GM12873 (cell line): ENCODE measurements around the gene ADPRHL1.

Source experiments
- CTCF ChIP-seq: IDR thresholded peaks from 2 replicates; pipeline ENCODE4 v1.5.1; 2012; ENCODE audit warnings: low read depth, mild to moderate bottlenecking, moderate library complexity, low read length, control low read depth; ENCODE audit not compliant: insufficient read depth; ENCODE audit errors: missing control alignments

Gene ADPRHL1

DNA sequence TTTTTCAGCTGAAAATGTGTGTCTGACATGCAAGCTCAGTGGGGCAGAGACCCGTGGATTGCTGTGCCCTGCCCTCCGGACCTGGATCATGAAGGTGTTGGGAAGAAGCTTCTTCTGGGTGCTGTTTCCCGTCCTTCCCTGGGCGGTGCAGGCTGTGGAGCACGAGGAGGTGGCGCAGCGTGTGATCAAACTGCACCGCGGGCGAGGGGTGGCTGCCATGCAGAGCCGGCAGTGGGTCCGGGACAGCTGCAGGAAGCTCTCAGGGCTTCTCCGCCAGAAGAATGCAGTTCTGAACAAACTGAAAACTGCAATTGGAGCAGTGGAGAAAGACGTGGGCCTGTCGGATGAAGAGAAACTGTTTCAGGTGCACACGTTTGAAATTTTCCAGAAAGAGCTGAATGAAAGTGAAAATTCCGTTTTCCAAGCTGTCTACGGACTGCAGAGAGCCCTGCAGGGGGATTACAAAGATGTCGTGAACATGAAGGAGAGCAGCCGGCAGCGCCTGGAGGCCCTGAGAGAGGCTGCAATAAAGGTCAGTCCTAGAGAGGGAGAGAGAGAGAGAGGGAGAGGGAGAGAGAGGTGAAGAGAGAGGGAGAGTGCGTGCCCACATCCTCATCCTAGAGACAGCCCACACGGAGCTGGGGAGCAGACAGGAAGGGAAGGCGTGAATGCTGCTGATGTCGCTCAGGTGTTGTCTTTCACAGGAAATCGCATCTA, 42.4 kb upstream of the ADPRHL1 start:
- TF ChIP-seq CTCF = no peak

DNA sequence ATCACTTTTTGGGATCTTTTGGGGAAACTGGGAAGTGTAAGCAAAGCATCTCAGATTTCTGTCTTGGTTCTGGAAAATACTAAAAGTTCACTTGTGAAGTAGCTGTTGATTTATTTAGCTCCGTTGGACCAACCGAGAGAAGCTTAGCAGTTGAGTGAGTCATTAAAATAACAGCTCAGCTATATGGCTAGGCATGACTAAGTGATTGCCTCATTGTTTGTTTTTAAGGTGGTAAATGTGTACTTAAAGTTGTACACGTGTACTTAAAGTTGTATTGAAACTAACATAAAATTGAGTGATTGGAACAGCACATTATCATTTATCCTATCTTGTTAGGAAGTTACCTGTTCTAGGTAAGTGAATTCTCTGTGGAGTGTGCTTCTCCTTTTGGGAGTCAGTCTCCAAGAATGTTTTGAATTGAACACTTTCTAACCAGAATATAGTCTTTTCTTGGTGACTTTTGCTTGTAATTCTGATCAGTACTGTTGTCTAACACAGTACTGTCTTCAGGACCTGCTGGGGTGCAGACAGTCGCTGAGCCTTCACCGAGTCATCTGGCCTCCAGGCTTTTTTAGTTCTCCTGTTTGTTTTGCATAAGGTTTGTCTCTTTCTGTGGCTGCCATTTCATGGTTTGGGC, 40.1 kb upstream of the ADPRHL1 start:
- TF ChIP-seq CTCF = no peak

DNA sequence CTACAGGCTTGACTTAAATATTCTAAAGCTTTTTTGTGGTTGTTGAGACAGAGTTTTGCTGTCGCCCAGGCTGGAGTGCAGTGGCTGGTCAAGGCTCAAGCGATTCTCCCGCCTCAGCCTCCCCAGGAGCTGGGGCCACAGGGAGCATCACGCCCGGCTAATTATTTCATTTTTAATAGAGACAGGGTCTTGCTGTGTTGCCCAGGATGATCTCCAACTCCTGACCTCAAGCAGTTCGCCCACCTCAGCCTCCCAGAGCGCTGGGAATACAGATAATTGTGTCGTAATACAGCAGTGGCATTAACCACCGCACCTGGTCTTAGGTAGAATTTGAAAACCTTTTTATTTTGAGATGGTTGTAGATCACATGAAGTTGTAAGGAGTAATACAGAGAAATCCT, 38.7 kb upstream of the ADPRHL1 start:
- no peak for TF ChIP-seq CTCF

DNA sequence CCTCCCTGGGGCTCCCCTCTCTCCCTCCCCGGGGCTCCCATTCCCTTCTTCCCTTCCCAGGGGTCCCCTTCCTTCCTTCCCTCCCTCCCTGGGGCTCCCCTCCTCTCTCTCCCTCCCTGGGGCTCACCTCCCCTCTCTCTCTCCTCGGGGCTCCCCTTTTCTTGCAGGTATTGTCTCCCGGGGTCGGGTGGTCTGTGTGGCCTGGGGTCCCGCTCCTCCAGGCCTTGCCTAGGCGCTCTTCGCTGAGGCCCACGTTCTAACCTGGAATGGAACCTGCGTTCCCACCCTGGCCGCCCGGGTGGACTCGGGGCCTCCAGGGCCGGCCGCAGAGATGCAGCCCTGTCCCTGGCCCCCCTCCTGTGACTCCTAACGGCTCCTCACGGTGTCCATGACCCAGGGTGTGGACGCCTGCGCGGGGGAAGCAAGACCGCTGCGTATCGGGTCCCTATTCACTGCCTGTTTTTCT, 38.2 kb upstream of the ADPRHL1 start:
- TF ChIP-seq CTCF = no peak

DNA sequence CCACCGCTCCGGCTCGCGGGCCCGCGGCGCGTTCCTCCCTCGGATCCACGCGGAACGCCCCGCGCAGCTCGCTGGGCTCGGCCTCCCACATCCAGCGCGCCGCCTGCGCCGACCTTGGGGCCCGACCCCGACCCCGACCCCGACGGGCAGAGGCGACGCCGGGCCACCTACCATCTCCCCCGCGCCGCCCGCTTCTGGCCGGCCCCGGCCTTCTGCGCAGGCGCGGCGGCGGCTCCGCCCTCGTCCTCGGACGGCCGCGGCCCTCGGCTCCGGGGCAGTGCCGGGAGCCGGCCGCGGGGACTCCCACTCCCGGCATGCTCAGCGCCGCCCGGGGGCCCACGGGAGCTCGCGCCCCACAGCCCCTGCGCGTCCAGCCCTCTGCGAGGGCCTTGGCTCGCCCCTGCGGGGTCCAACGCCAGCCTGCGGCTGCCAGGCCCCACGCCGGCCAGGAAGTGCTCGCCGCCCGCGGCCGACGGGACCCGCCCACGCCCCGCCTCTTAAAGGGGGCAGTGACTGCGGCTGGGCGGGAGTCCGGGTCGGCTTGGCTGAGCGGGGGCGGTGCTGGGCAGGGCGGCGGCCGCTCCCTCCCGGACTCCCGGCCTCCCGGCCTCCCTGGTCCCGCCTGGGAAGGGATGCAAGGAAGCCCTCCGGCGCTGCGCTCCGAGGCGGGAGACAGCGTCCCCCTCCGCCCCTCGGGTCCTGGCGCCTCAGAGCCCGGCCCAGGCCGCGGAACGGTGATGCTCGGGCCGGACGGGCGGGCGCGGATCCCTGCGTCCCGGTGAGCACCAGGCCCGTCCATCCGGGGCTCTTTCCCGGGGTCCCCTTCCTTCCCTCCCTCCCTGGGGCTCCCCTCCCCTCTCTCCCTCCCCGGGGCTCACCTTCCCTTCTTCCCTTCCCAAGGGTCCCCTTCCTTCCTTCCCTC, 37.5 kb upstream of the ADPRHL1 start, which contains the start of gene DCUN1D2:
Gene DCUN1D2 (minus strand): TSS at position 216 of the 922 bp plus-strand sequence. CDS start 42 bp downstream, at position 174.
- TF ChIP-seq CTCF = no peak

DNA sequence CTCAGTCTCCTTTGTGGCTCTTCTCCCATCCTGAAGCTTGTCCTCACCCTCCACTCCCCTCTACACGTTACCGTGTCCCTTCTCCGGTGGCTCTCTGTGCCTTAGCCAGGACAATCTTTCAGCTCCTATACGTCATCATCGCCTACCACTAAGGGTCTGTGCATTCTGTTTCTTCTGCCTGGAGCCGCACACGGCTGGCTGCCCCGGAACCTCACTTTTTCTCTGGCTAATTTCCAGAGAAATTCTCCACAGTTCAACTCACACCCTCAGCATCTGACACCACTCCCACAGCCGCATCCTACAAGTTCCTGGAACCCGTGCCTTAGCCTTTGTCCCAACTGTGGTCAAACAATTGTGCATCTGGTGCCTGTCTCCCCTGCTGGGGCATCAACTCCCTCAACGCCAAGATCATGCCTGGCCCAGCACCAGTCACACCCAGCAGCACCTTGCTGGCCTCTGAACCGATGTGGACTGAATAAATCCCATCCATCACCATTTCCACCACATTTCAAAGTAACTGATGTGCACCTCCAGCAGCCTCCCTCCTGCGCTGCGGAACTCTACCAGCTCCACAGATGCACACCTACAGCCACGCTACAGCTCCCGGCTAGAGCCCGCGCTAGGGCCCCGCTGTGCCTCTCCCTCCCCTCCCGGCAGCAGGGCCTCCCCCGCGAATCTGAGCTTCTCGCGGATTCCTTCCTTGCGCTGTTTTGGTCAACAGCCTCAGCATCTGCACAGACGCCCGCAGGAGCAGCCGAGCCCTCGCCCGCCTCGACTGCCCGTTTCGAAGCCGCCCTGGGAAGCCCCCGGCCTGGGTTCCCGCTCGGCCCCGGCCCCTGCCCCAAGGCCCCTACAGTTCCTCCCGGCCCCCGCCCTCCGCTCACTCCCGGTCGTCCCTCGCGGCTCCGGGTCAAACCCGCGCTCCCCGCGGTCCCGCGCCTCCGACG, 36.5 kb upstream of the ADPRHL1 start:
- TF ChIP-seq CTCF = no peak
